Activated CD4-positive, alpha-beta T cell treated with anti-CD3 and anti-CD28 coated beads, Interleukin-2, Interleukin-6, amounts not matched to agents 100 ng/mL and 50 ng/mL, durations not matched to agents 16 hours and 8 hours (primary cell): ENCODE results near the gene RXYLT1.

Experiments used
- DNase-seq: peaks from one replicate; pipeline ENCODE4 v3.0.0-alpha.2; 2020

The RXYLT1 gene

GRCh38 chr12:63844391-63845341 is 65.0 kb downstream of the RXYLT1 start, which contains the start of gene SRGAP1:
Gene SRGAP1, plus strand, starts transcription at chr12:63844700. Its CDS starts 117 bp downstream, at chr12:63844817.
- no peak for DNase-seq

- no peak for DNase-seq
These were observed 66.0 kb downstream of the RXYLT1 start for GRCh38 chr12:63845726-63846125.

GRCh38 chr12:63846238-63846967 is 66.7 kb downstream of the RXYLT1 start:
- no peak for DNase-seq

GRCh38 chr12:63848450-63848849 is 68.7 kb downstream of the RXYLT1 start:
- DNase-seq, result no peak

GRCh38 chr12:63849106-63849620 is 69.5 kb downstream of the RXYLT1 start:
- DNase-seq, result no peak

GRCh38 chr12:63849641-63850040 is 69.9 kb downstream of the RXYLT1 start:
- DNase-seq, result no peak

GRCh38 chr12:63853978-63854377 is 74.3 kb downstream of the RXYLT1 start:
- no peak for DNase-seq

- DNase-seq, result no peak
These were observed 75.6 kb downstream of the RXYLT1 start for GRCh38 chr12:63855299-63855698.

GRCh38 chr12:63857771-63858670 is 78.3 kb downstream of the RXYLT1 start:
- no peak for DNase-seq
